ENCODE data around the gene USP5. TPM values are rescaled to one million over a fixed set of nuclear protein-coding genes. Genes with fewer than 3 reads are reported as not detected.
A peak's percentile ranks its signal among the peaks of the same experiment; 100 is the strongest.

The USP5 gene
- total RNA-seq, 1 donor from 2014 or later, result 63.0 TPM

DNA sequence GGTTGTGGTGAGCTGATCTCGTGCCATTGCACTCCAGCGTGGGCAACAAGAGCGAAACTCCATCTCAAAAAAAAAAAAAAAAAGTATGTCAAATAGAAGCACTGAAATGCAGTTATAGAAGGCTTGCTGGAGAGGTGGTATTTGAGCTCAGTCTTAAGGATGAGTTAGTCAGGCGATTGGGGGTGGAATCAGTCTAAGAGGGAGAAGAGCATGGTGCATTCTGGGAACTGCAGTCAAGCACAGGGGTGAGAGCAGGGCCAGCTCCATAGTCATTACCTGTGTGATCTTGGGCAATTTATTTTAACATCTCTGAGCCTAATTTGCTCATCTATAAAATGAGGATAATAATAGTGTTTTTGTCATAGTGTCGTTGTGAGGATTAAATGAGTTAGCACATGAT, 17.1 kb upstream of the USP5 start:
- ATAC-seq (ENCODE audit: poor library complexity) (no peak), DNase-seq (no peak)
- intact Hi-C loops (cut with DNase I), result no loop called here

DNA sequence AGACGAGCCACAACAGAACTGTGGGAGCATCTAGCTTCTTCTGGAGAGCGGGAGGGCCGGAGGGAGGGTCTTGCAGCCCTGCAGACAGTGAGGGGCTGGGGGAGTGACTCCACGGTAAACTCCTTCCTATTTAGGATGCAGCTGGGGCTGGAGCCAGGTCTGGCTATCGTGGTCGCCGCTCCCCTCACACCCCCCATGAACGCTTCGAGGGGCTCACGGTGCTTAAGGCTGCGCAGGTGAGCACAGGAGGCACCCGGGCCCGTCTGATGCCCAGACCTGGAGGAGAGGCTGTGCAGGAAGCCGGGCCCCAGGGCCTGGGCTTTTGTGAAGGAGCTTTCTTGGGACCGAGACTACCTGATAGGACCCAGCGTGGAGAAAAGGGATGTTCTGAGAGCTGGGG, 15.1 kb upstream of the USP5 start:
- intact Hi-C loops (cut with DNase I), result no loop called here
- DNase-seq, result peak; percentile 22
- no peak for ATAC-seq (ENCODE audit: poor library complexity)

DNA sequence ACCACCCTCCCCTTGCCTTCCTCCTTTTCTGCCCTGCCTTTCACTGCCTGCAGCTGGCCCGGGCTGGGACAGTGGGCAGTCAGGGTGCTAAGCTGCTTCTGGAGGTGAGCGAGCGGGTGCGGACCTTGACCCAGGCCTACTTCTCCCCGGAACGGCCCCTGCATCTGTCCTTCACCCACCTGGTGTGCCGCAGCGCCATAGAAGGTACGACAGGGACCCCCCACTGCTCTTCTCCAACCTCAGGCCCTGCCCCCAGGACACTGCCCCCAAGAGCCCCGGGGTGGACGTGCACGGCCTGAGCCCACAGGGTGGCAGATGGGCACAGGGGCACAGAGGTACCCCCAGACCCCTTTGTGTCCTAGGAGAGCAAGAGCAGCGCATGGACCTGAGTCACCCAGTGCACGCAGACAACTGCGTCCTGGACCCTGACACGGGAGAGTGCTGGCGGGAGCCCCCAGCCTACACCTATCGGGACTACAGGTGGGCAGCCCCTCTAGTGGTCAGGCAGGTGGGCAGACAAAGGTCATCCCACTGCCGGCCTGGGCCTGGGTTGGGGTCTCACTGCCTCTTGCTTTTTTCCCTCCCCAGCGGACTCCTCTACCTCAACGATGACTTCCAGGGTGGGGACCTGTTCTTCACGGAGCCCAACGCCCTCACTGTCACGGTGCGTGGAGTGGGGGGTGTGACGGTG, 14.4 kb upstream of the USP5 start:
- peak; percentile 23 for DNase-seq
- intact Hi-C loops (cut with DNase I), result no loop called here
- ATAC-seq (ENCODE audit: poor library complexity), result no peak

DNA sequence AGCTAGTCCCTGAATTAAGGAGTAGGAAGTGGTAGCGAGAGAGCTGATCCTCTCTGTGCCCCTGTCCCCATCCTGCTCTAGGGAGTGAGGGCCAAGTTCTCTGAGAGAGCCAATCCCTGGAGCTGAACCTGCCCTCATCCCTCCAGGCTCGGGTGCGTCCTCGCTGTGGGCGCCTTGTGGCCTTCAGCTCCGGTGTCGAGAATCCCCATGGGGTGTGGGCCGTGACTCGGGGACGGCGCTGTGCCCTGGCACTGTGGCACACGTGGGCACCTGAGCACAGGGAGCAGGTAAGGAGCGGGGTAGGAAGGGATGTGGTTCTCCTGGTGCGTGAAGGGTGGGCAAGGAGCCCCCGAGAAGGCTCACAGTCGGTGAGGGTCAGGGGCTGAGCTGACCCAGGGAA, 13.1 kb upstream of the USP5 start:
- intact Hi-C loops (cut with DNase I), result no loop called here
- ATAC-seq (ENCODE audit: poor library complexity) (no peak), DNase-seq (no peak)

DNA sequence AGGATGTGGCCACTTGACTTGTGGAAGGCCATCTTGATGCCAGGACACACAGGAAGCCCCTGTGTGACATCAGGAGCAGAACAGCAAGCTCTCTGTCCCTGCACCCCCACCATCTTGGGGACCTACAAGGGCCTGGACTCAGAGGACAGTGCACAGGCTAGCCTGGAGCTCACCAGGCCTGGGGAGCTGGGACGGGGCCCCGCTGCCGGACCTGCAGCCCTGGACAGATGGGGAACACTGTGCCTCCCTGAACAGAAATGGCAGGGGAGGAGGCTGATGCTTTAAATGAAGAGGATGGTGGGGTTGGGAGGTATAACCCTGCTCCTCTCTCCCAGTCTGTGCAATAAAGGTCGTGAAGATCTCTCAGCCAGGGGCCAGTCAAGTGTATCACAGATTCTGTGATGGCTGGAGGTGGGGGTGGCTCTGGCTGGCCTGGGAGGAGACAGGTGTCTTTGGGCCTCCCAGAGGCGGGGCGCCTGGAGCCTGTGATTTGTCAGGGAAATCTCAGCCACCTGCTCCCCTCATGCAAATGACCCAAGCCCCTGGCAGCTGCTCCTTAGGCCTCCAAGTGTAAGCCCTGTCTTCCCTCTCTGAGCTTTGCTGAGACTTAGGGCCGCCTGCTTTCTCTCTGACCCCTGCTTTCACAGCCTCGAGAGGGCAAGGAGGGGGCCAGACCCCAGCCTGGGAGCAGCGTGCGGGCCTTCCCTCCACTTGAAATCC, 12.3 kb upstream of the USP5 start:
- intact Hi-C loops (cut with DNase I), result no loop called here
- ATAC-seq (ENCODE audit: poor library complexity) (no peak), DNase-seq (no peak)

DNA sequence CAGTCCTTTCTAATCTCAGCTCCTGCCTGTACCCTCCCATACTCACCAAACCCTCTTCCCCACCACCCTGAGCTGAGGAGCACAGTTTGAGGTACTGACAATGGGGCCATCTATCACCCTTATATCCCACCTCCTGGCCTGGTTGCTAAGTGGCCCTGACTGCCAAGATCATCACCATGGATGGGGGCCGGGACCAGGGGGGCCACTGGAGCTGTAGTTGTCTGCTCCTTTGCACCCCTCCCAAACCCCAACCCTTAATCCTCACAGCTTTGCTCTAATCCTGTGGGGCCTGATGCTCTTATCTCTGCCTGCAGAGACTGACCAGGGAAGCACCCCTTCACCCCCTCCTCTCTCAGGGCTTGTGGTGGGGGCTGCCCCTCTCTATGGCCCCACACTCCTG, 11.6 kb upstream of the USP5 start:
- DNase-seq (no peak), ATAC-seq (ENCODE audit: poor library complexity) (no peak)
- intact Hi-C loops (cut with DNase I), result no loop called here

DNA sequence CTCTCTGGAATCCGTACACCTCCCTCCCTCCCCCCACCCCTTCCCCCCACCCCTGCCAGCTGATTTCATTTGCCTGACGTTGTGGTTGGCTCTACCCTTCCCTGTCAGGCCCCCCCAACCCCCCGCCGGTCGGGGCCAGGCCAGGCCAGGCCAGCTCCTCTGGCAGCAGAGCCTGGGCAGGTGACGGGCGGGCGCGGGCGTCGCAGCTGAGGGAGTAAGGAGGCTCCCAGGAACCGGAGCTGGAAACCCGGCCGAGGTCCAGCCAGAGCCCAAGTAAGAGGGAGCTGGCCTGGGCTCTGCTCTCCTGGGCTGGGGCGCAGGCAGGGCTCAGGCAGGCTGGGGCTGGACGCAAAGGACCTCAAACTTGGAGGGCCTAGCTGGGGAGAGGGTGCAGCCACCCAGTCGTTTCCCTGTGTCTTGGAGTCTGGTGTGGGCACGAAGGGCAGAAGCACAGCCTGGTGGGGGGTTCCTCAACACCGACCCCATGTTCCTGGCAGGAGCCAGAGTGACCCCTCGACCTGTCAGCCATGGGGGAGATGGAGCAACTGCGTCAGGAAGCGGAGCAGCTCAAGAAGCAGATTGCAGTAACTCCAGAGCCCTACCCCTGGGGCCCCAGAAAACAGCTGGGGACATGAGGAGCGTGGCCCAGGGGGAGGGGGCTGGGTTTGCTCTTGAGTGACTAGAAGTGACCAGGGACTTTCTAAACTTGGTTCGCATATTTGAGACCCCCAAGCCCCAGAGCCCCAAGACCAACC, 11.0 kb upstream of the USP5 start, which contains the start of gene GNB3:
TSS of gene GNB3 (plus strand) at position 165 of the 755 bp plus-strand sequence. CDS start at position 528, 363 bp downstream.
- DNase-seq (no peak), ATAC-seq (ENCODE audit: poor library complexity) (peak; percentile 41)
- intact Hi-C loops (cut with DNase I), result no loop called here

DNA sequence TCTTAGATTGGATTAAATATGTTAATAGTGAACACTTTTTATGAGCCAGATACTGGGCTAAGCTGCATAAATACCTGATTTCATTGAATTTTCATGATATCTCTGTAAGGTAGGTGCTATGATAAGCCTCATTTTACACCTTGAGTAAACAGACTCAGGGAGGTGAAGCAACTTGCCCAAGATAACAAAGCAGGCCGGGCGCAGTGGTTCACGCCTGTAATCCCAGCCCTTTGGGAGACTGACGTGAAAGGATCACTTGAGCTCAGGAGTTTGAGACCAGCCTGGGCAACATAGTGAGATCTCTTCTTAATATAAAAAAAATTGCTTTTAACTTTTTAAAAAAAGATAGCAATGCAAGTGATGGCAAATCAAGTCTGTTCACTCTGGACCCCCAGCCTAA, 9.9 kb upstream of the USP5 start:
- DNase-seq, result no peak
- intact Hi-C loops (cut with DNase I), result no loop called here
- no peak for ATAC-seq (ENCODE audit: poor library complexity)

DNA sequence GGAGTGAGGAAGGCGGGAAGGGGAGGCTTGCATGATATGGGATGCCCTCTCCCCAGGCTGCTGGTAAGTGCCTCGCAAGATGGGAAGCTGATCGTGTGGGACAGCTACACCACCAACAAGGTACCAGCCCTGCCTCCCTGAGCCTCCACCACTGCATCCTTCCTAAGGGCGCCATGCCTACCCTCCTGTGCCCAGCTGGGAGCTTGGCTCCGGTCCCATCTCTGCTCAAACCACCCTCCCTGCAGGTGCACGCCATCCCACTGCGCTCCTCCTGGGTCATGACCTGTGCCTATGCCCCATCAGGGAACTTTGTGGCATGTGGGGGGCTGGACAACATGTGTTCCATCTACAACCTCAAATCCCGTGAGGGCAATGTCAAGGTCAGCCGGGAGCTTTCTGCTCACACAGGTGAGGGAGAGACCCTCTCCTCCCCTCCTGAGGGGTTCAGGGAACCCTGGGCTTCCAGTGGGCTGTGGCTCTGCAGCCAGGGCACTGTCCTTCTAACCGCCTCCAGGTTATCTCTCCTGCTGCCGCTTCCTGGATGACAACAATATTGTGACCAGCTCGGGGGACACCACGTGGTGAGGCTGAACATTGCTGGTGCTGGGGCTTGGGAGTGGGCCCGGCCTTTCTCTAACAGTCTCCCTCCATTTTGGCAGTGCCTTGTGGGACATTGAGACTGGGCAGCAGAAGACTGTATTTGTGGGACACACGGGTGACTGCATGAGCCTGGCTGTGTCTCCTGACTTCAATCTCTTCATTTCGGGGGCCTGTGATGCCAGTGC, 8.6 kb upstream of the USP5 start:
- intact Hi-C loops (cut with DNase I), result no loop called here
- DNase-seq (no peak), ATAC-seq (ENCODE audit: poor library complexity) (no peak)

DNA sequence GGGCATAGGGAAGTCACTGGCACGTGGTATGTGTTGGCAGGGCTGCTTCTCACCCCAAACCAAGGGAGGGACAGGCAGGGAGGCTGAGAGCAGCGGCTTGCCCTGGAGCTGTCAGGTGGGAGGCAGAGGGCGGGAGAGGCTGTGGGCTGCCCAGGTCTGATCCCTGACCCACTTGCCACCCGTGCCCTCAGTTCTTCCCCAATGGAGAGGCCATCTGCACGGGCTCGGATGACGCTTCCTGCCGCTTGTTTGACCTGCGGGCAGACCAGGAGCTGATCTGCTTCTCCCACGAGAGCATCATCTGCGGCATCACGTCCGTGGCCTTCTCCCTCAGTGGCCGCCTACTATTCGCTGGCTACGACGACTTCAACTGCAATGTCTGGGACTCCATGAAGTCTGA, 6.6 kb upstream of the USP5 start:
- intact Hi-C loops (cut with DNase I), result no loop called here
- ATAC-seq (ENCODE audit: poor library complexity), result no peak
- no peak for DNase-seq

DNA sequence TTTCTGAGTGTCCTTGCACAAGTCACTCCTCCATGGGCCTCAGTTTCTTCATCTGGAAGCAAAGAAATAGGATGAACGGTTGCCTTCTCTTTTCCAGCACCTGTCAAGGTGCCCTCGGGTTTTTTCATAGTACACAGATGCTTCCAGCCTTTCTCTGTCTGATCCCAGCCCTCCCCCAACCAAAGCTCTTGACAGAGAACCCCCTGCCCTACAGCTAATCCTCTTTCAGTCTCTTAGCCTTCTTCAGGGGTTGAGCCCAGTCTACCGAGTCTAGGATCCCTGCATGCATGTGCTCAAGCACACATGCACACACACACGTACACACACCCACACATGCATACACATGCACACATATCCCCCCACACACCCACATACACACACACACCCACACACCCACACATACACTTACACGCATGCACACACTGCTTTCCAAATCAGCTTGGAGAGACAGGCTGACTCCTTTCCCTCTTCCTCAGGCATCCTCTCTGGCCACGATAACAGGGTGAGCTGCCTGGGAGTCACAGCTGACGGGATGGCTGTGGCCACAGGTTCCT, 5.6 kb upstream of the USP5 start:
- no peak for DNase-seq
- no peak for ATAC-seq (ENCODE audit: poor library complexity)
- intact Hi-C loops (cut with DNase I), result no loop called here

DNA sequence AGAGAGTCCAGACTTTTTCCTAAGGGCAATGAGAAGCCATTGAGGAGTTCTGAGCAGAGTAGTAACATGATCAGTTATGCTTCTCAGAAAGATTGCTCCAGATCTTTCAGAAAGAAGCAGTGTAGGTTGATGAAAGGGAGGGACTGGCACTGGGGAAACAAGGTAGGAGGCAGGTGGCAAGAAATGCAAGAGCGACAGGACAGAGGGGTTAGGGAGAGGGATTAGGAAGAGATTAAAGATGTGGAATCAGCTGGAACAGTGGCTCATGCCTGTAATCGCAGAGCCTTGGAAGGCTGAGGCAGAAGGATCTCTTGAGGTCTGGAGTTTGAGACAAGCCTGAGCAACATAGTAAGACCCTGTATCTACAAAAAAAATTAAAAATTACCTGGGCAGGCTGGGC, 4.3 kb upstream of the USP5 start:
- DNase-seq (no peak), ATAC-seq (ENCODE audit: poor library complexity) (no peak)
- intact Hi-C loops (cut with DNase I), result no loop called here

DNA sequence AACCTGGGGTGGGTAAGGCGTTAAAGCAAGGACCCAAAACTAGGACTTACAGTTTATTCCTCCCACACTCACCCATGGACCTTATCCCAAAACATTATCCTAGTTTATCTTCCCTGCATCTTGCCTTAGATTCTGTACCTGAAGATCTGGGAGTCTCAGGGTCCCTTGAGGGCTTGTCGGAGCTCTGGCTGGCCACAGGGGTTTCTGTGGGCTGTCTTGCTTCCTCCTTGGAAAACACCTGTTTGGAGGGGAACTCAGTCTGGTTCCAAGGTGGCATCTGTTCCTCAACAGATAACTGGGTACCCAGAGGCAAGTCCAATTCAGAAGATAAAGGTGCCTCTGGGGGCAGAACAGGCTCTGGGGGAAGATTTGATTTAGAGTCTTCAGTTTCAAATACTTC, 2.5 kb upstream of the USP5 start:
- ATAC-seq (ENCODE audit: poor library complexity), result no peak
- intact Hi-C loops (cut with DNase I), result no loop called here
- DNase-seq, result no peak

DNA sequence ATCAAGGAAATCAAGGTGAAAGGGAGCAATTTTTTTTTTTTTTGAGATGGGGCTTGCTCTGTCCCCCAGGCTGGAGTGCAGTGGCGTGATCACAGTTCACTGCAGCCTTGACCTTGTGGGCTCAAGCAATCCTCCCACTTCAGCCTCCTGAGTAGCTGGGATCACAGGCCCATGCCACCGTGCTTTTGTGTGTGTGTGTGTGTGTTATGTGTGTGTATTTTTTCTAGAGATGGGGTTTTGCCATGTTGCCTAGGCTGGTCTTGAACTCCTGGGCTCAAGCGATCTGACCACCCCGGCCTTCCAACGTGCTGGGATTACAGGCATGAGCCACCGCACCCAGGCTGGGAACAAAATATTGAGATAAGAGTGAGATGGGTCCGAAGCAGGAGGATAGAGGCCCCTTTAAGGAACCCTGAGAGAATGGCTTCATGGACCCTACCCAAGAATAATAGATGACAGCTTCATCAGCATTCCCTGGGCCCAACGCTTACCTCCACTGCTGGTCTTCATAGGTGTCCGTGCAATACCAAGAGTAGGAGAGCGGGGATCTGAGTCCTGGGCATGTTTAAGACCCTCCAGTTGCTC, 1.9 kb upstream of the USP5 start:
- ATAC-seq (ENCODE audit: poor library complexity) (no peak), DNase-seq (no peak)
- intact Hi-C loops (cut with DNase I), result no loop called here

DNA sequence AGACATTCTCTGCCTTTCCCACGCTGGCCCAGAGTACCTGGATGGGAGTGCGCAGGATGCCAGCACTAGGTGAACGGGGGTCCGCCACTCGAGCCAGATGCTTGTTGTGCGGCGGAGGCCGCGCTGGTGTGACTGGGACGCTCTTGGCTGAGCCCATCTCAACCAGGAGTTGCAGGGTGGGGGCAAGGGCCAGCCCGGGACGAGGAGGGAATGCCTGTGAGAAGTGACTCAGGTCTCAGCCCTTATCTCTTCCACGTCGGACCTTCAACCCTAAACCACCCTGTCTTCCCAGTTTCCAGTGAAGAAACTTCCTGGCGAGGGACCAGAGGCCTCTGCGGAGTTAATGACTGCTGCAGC, 1.2 kb upstream of the USP5 start:
- intact Hi-C loops (cut with DNase I), result no loop called here
- ATAC-seq (ENCODE audit: poor library complexity), result no peak
- no peak for DNase-seq

DNA sequence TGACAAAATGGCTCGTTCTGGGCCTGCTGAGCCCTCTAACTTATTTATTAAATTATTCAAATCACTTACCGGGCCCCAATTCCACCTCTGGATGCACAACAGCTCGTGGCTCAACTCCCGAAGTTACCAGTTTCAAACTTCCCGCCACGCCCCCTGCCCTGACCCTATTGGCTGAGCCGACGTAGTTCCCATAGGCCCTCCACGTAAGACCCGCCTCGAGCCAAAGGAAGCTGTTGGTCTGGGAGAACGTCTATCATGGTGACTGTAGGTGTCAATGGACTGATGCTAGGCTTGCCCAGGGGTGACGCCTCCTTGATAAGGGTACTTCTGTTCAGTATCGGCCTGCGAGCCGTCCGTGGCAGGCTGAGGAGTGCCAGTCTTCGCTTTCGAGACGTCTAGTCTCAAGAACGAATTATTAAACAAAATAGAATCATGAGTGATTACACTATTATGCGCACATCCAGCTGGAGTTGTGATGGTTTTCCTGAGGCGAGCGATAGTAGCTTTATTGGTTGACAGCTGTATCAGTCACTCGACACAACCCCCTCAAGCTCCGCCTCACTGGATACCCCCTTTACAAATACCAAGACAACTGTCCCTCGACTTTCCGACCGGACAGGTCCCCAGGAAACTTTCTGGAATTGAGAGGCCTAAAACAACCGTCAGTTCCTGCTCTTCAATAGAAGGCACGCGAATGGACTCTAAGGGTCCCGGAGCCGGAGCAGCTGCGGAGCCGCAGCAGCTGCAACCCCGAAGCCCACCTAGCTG, 613 bp upstream of the USP5 start, which contains the start of gene CDCA3:
TSS of gene CDCA3 (minus strand) at position 134 of the 768 bp plus-strand sequence. CDS start 334 bp downstream, outside the sequence.
- peak; percentile 82 for ATAC-seq (ENCODE audit: poor library complexity)
- intact Hi-C loops (cut with DNase I), result no loop called here
- DNase-seq, result peak; percentile 96

DNA sequence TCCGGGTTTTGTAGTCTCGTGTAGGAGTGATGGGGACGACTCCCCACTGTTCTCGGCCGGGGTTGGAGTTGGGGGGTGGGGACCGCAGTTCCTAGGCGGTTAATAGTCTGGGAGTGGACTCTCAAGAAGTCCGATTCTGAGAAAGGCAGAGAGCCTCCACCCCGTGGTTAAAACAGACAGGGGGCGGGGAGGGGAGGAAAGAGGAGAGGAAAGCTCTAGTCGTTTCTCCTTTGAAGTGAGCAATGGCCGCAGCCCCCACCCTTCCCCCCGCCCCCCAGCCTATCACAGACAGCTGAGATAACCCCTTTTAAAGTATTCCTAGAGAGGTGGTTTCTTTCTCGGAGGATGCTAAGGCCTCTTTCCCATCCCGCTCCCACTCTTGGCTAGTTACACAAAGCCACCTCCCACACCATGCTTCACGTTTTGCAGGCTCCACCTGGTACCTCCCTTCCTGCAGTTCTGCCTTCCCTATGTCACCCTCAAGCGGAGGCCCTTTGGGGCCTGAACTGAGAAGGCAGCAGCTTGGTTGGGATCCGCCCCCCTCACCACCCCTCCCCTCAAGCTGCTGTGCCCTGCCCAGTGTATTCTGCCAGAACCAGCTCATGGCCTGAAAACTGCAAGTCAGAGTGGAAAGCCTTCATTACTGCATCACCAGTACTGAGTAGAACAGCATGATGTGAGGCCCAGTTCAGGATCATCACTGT, 853 bp downstream of the USP5 start:
- intact Hi-C loops (cut with DNase I), result no loop called here
- ATAC-seq (ENCODE audit: poor library complexity), result no peak

More for the DNA sequence above, 853 bp downstream of the USP5 start:
- no peak for DNase-seq
